ENCODE measurements around the gene SUMF2.
"Not testable (repeated sequence)": the region's sequence is repeated elsewhere in the genome, so short reads cannot be mapped to it uniquely, and the experiment has no call there.

SUMF2 gene

GRCh38 chr7:56063882-56064625 is at the start of gene SUMF2:
Gene SUMF2, plus strand, starts transcription at chr7:56064286. Its CDS starts 26 bp downstream, at chr7:56064312.
- DNase-seq (ENCODE audit: insufficient read length, low spot score), result peak; percentile 97
- peak; percentile 96 for FAIRE-seq

DNA sequence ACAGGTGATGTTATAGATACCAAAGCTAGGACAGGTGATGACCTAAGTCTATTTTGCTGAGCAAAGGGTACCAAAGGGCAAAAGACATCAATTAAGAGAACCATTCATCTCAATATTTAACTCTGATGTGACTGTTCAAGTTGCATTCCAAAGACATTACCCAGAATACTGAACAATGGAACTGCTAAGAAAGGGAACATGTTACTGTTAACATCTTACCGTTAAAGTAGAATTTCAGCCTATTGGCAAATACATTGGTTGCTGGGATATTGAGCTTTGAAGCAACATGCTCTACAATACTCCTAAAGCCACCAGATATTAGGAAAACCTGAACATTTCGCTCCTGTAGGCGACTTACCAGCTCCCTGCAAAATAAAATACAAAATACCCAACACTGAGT is 47.1 kb upstream of the SUMF2 start:
- FAIRE-seq; DNase-seq (ENCODE audit: insufficient read length, low spot score): not testable (repeated sequence)

DNA sequence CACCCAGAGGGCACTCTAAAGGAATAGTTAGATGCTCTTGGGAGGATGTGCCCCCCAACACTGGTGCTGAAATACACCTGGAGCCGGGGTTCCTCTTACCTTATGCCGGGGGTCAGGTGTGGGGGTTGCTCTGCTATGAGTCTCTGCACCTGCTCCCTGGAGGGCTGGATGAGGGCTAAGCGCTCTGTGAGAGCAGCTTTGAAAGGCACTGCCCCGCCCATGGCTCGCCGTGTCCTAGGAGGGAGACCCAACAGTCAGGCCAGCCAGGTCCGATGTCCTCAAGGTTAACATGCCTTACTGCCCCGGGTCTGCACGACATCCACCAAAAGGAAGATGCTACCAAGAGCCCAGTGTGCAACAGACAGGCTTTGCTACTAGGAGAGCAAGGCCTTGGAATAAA is 44.6 kb upstream of the SUMF2 start:
- FAIRE-seq (no peak), DNase-seq (ENCODE audit: insufficient read length, low spot score) (no peak)

- no peak for FAIRE-seq
Observed at GRCh38 chr7:56023500-56023899, 40.6 kb upstream of the SUMF2 start.

GRCh38 chr7:56026538-56026937 is 37.5 kb upstream of the SUMF2 start:
- no peak for DNase-seq (ENCODE audit: insufficient read length, low spot score)
- no peak for FAIRE-seq

More at GRCh38 chr7:56023500-56023899, 40.6 kb upstream of the SUMF2 start:
- DNase-seq (ENCODE audit: insufficient read length, low spot score), result no peak

DNA sequence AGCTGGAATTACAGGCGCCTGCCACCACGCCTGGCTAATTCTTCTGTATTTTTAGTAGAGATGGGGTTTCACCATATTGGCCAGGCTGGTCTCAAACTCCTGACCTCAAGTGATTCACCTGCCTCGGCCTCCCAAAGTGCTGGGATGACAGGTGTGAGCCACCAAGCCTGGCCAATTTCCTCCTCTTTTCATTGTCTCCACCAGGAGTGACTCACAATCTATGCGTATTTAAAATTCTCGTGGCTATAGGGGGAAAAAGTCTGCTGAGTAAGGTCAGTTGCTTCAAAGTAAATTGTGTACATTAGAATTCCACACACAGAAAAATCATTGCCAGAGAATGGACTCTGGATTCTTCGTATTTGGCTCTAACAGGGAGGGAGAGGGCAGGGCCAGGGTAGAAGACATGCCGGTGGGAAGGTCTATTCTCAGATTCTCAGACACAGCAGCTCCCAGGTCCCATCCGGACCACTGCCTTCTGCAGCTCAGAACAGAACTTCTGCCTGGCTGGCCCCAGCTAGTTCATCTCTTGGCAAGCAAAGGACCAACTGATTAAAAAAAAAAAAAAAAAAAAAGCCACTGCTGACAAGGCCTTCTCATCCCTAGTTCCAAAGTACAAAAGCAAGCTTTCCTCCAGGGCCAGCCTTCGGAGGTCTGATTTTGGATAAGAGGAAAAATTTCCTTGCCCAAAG is 35.0 kb upstream of the SUMF2 start:
- DNase-seq (ENCODE audit: insufficient read length, low spot score) (no peak), FAIRE-seq (no peak)

DNA sequence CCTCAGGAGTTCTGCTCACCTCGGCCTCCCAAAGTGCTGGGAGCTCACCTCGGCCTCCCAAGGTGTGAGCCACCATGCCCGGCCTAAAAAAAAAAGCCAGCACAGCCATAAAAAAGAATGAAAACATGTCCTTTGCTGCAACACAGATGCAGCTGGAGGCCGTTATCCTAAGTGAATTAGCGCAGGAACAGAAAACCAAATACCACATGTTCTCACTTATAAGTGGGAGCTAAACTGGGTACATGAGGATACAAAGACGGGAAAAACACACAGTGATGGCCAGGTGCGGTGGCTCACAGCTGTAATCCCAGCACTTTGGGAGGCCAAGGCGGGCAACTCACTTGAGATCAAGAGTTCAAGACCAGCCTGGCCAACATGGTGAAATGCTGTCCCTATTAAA is 33.7 kb upstream of the SUMF2 start:
- DNase-seq (ENCODE audit: insufficient read length, low spot score) (no peak), FAIRE-seq (no peak)

DNA sequence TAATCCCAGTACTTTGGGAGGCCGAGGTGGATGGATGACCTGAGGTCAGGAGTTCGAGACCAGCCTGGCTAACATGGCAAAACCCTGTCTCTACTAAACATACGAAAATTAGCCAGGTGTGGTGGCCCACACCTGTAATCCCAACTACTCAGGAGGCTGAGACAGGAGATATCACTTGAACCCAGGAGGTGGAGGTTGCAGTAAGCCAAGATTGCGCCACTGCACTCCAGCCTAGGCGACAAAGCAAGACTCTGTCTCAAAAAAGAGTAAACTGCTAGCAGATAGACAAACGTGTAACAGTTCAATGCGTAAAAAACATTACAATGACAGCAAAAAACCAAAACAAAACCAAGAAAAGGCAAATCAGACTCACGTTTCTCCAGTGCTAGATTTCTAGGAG is 32.5 kb upstream of the SUMF2 start:
- FAIRE-seq; DNase-seq (ENCODE audit: insufficient read length, low spot score): not testable (repeated sequence)

DNA sequence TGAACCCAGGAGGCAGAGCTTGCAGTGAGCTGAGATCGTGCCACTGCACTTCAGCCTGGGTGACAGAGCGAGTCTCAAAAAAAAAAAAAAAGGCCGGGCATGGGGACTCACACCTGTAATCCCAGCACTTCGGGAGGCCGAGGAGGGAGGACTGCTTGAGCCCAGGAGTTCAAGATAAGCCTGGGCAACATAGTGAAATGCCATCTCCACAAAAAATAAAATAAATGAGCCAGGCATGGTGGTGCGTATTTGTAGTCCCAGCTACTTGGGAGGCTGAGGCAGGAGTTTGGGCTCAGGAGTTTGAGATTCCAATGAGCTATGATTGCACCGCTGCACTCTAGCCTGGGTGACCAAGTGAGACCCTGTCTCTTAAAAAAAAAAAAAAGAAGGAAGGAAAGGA is 31.5 kb upstream of the SUMF2 start:
- FAIRE-seq; DNase-seq (ENCODE audit: insufficient read length, low spot score): not testable (repeated sequence)

- DNase-seq (ENCODE audit: insufficient read length, low spot score) (peak; percentile 83), FAIRE-seq (no peak)
Observed at GRCh38 chr7:56033671-56034432, 30.2 kb upstream of the SUMF2 start.

DNA sequence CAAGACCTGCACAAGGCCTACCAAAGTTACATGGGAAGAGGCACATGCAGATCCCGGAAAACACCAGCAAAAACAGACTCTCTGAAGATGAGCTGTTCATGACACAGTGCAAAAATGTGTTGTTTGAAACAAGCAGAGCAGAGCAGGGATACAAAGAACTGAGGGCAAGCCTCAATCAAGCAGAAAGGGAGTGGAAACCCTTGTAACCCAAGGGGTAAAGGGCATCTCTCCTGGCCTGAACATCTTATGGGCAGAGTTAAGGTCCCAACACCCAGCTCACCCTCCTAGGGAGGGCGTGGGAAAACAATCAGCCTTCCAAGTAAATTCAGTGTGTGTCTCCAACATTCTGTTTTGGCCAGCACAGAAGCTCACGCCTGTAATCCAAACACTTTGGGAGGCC is 23.4 kb upstream of the SUMF2 start:
- FAIRE-seq (no peak), DNase-seq (ENCODE audit: insufficient read length, low spot score) (no peak)

- DNase-seq (ENCODE audit: insufficient read length, low spot score); FAIRE-seq: not testable (repeated sequence)
Observed at GRCh38 chr7:56045758-56046157, 18.3 kb upstream of the SUMF2 start.

DNA sequence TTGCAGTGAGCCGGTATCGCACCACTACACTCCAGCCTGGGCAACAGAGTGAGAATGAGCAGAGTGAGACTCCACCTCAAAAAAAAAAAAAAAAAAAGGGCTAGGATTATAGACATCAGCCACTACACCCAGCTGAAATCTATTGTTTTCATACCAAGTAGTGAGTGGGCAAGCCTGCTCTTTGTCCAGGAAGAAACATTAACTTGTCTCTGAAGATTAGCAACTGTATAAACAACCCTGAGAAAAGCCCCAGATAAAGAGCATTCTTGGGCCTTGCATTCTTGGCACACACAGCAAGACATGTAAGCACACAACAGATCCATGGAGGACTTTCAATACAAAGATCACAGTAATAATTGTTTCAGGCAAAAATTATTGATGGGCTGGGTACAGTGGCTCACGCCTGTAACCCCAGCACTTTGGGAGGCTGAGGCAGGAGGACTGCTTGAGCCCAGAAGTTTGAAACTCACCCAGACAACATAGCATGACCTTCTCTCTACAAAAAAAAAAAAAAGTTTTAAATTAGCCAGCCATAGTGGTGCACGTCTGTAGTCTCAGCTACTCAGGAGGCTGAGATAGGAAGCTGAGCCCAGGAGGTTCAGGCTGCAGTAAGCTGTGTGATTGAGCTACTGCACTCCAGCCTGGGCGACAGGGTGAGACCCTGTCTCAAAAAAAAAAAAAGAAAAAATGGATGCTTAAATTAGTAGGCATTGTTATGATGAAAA is 17.2 kb upstream of the SUMF2 start:
- FAIRE-seq (no peak), DNase-seq (ENCODE audit: insufficient read length, low spot score) (no peak)

GRCh38 chr7:56047446-56048116 is 16.5 kb upstream of the SUMF2 start:
- not testable (repeated sequence) for DNase-seq (ENCODE audit: insufficient read length, low spot score); FAIRE-seq

GRCh38 chr7:56048245-56048644 is 15.8 kb upstream of the SUMF2 start:
- DNase-seq (ENCODE audit: insufficient read length, low spot score), result no peak
- no peak for FAIRE-seq

GRCh38 chr7:56048763-56049162 is 15.3 kb upstream of the SUMF2 start:
- FAIRE-seq, result not testable (repeated sequence)

GRCh38 chr7:56051053-56051338 is 13.1 kb upstream of the SUMF2 start:
- no peak for DNase-seq (ENCODE audit: insufficient read length, low spot score)
- FAIRE-seq, result no peak

More at GRCh38 chr7:56048763-56049162, 15.3 kb upstream of the SUMF2 start:
- DNase-seq (ENCODE audit: insufficient read length, low spot score), result not testable (repeated sequence)

GRCh38 chr7:56051339-56052191 is 12.5 kb upstream of the SUMF2 start, which contains the start of the genes CCT6A and PSPH:
Gene CCT6A, plus strand, starts transcription at chr7:56051765. Its CDS starts 84 bp downstream, at chr7:56051849.
Gene PSPH, minus strand, starts transcription at chr7:56051444. Its CDS starts 30,232 bp downstream, at chr7:56021212.
- FAIRE-seq, result peak; percentile 55
- DNase-seq (ENCODE audit: insufficient read length, low spot score), result peak; percentile 92

- FAIRE-seq (no peak), DNase-seq (ENCODE audit: insufficient read length, low spot score) (no peak)
Observed at GRCh38 chr7:56053379-56053778, 10.7 kb upstream of the SUMF2 start.

All from HTR-8/SVneo (cell line).